CD4-positive, CD25-positive, alpha-beta regulatory T cell (primary cell): ENCODE measurements around the gene RHBDL3. TPM values are rescaled to one million over a fixed set of nuclear protein-coding genes. Genes with fewer than 3 reads are reported as not detected.
A peak's percentile ranks its signal among the peaks of the same experiment; 100 is the strongest.
"Not testable (repeated sequence)": the region's sequence is repeated elsewhere in the genome, so short reads cannot be mapped to it uniquely, and the experiment has no call there.

ENCODE experiments used
- ATAC-seq, 2 donors: fragments of 150-1000 bp; cut with Tn5 transposase; one replicate each; pipeline ENCODE4 v1.10.0; 2021; ENCODE audit warnings: low read depth in 2 of 2, moderate number of reproducible peaks in 2 of 2, moderate library complexity in 1 of 2
- DNase-seq, 3 donors: peaks; one replicate each; pipeline versions ENCODE4 v3.0.0 to v3.0.0-alpha.2; 2012 to 2022; ENCODE audit warnings: mixed read lengths in 1 of 3
- H3K27ac ChIP-seq: one replicate; pipeline ENCODE4 v1.7.0; 2013; ENCODE audit warnings: mild to moderate bottlenecking, low read length; ENCODE audit not compliant: insufficient read depth, poor library complexity, severe bottlenecking
- H3K27me3 ChIP-seq: one replicate; pipeline ENCODE4 v1.7.0; 2013; ENCODE audit warnings: low read length; ENCODE audit not compliant: control insufficient read depth, insufficient read depth
- H3K36me3 ChIP-seq: one replicate; pipeline ENCODE4 v1.7.0; 2013; ENCODE audit warnings: mild to moderate bottlenecking, low read length, moderate library complexity; ENCODE audit not compliant: control insufficient read depth, insufficient read depth
- H3K4me1 ChIP-seq: 2 replicates; pipeline ENCODE4 v1.7.0; 2013; ENCODE audit warnings: mild to moderate bottlenecking, low read length; ENCODE audit not compliant: insufficient read depth, control insufficient read depth, poor library complexity, severe bottlenecking
- H3K4me3 ChIP-seq: one replicate; pipeline ENCODE4 v1.7.0; 2013; ENCODE audit warnings: low read depth, mild to moderate bottlenecking, low read length, moderate library complexity
- H3K9me3 ChIP-seq, 2 experiments: 1 replicate in 1 of 2; 2 replicates in 1 of 2; pipeline ENCODE4 v1.7.0; 2013; ENCODE audit warnings: low read length in 2 of 2, mild to moderate bottlenecking in 1 of 2, moderate library complexity in 1 of 2; ENCODE audit not compliant: control insufficient read depth in 2 of 2
- H3K27ac Mint-ChIP-seq, 3 donors: one replicate each; pipeline ENCODE4 v1.8.0; 2020 to 2022; ENCODE audit warnings: mild to moderate bottlenecking in 3 of 3, mixed read lengths in 3 of 3, moderate library complexity in 2 of 3
- H3K27me3 Mint-ChIP-seq: one replicate; pipeline ENCODE4 v1.8.0; 2022; ENCODE audit warnings: mild to moderate bottlenecking, mixed read lengths
- H3K36me3 Mint-ChIP-seq: one replicate; pipeline ENCODE4 v1.8.0; 2020; ENCODE audit warnings: mixed read lengths
- H3K4me1 Mint-ChIP-seq, 4 donors: one replicate each; pipeline ENCODE4 v1.8.0; 2020 to 2022; ENCODE audit warnings: mixed read lengths in 4 of 4, mild to moderate bottlenecking in 1 of 4
- H3K4me3 Mint-ChIP-seq, 4 donors: one replicate each; pipeline ENCODE4 v1.8.0; 2020 to 2022; ENCODE audit warnings: mild to moderate bottlenecking in 4 of 4, mixed read lengths in 4 of 4, moderate library complexity in 3 of 4
- H3K9me3 Mint-ChIP-seq, 7 donors: one replicate each; pipeline ENCODE4 v1.8.0; 2020 to 2022; ENCODE audit warnings: mixed read lengths in 7 of 7, mild to moderate bottlenecking in 3 of 7, moderate library complexity in 2 of 7
- polyA plus RNA-seq, 4 donors: library from polyadenylated mRNA; unstranded; fragments of 300-500 nt; fragmentation: Illumina TruSeq; gene quantifications; one replicate each; pipeline ENCODE4 v1.2.3, GENCODE V29; 2021
- total RNA-seq: library from RNA; stranded (reverse); gene quantifications from one replicate; pipeline ENCODE4 v1.2.3, GENCODE V29; 2022

The RHBDL3 gene
- total and polyA plus RNA-seq, 5 donors from 2014 or later: not detected

- Mint-ChIP-seq H3K9me3 (peaks cover 0 to 3% (median 0%) of the 10 kb centered on the region in 7 donors), H3K36me3 (peaks cover 11% of the 10 kb centered on the region), H3K27me3 (peaks cover 4% of the 10 kb centered on the region), H3K4me1 (peaks cover 7 to 32% (median 15%) of the 10 kb centered on the region in 4 donors), H3K4me3 (peak overlapping the region in 1 of 4 donors; percentile 40), H3K27ac (no peak overlapping the region)
- H3K27me3 ChIP-seq: no peaks in the 10 kb centered on the region
- no peak overlapping the region for H3K27ac ChIP-seq
- no peak for ATAC-seq
- H3K36me3 ChIP-seq: no peaks in the 10 kb centered on the region
- no peak for DNase-seq
- H3K9me3 ChIP-seq: no peaks in the 10 kb centered on the region
- no peak overlapping the region for H3K4me3 ChIP-seq
- peaks cover 16% of the 10 kb centered on the region for H3K4me1 ChIP-seq
These were observed 80.4 kb downstream of the RHBDL3 start for GRCh38 chr17:32345951-32346600.

- H3K4me1 Mint-ChIP-seq: peaks cover 4 to 37% (median 13%) of the 10 kb centered on the region in 4 donors
- peak overlapping the region; percentile 54 to 99 (median 81) for H3K4me3 Mint-ChIP-seq
- DNase-seq (no peak), ATAC-seq (no peak)
- H3K27me3 Mint-ChIP-seq: peaks cover 4% of the 10 kb centered on the region
- peaks cover 0 to 3% (median 0%) of the 10 kb centered on the region in 7 donors for H3K9me3 Mint-ChIP-seq
- peaks cover 16% of the 10 kb centered on the region for H3K36me3 Mint-ChIP-seq
- Histone ChIP-seq H3K9me3 (no peaks in the 10 kb centered on the region), H3K36me3 (peaks cover 12% of the 10 kb centered on the region), H3K27ac (no peak overlapping the region), H3K4me3 (no peak overlapping the region), H3K4me1 (peaks cover 25% of the 10 kb centered on the region), H3K27me3 (no peaks in the 10 kb centered on the region)
- peak overlapping the region in 2 of 3 donors; percentile 65 to 99 for H3K27ac Mint-ChIP-seq
These were observed 82.8 kb downstream of the RHBDL3 start for GRCh38 chr17:32348483-32348800.

GRCh38 chr17:32349503-32349853 is 83.8 kb downstream of the RHBDL3 start:
- Mint-ChIP-seq H3K27me3 (peaks cover 4% of the 10 kb centered on the region), H3K4me3 (peak overlapping the region; percentile 92 to 99 (median 99)), H3K4me1 (peaks cover 4 to 43% (median 19%) of the 10 kb centered on the region in 4 donors), H3K27ac (peak overlapping the region; percentile 99 to 100 (median 100)), H3K9me3 (peaks cover 0 to 3% (median 0%) of the 10 kb centered on the region in 7 donors), H3K36me3 (peaks cover 21% of the 10 kb centered on the region)
- peaks cover 19% of the 10 kb centered on the region for H3K36me3 ChIP-seq
- no peaks in the 10 kb centered on the region for H3K9me3 ChIP-seq
- H3K27me3 ChIP-seq: no peaks in the 10 kb centered on the region
- peak overlapping the region; percentile 99 for H3K27ac ChIP-seq
- no peak for ATAC-seq
- peaks cover 34% of the 10 kb centered on the region for H3K4me1 ChIP-seq
- peak overlapping the region; percentile 99 for H3K4me3 ChIP-seq
- DNase-seq: no peak

- peak within 1 kb of the TSS; percentile 99 for H3K27ac ChIP-seq
- H3K4me3 ChIP-seq: peak within 1 kb of the TSS; percentile 99
- no peaks in the 10 kb centered on the region for H3K27me3 ChIP-seq
- H3K36me3 ChIP-seq: peaks cover 25% of the 10 kb centered on the region
- peak within 1 kb of the TSS; percentile 92 to 99 (median 99) for H3K4me3 Mint-ChIP-seq
- peak; percentile 92 to 98 (median 95) for DNase-seq
- H3K4me1 ChIP-seq: peaks cover 40% of the 10 kb centered on the region
- peak; percentile 99 to 100 for ATAC-seq
- peaks cover 4% of the 10 kb centered on the region for H3K27me3 Mint-ChIP-seq
- H3K27ac Mint-ChIP-seq: peak within 1 kb of the TSS; percentile 99 to 100 (median 100)
- H3K9me3 Mint-ChIP-seq: peaks cover 0 to 3% (median 0%) of the 10 kb centered on the region in 7 donors
- peaks cover 25% of the 10 kb centered on the region for H3K36me3 Mint-ChIP-seq
- no peaks in the 10 kb centered on the region for H3K9me3 ChIP-seq
- H3K4me1 Mint-ChIP-seq: peaks cover 7 to 49% (median 22%) of the 10 kb centered on the region in 4 donors
These were observed 84.4 kb downstream of the RHBDL3 start, which contains the start of gene ZNF207 for GRCh38 chr17:32349854-32350665. Gene ZNF207 (plus strand): TSS chr17:32350157. CDS start chr17:32350286, 129 bp downstream.

- H3K4me1 Mint-ChIP-seq: peaks cover 15 to 57% (median 29%) of the 10 kb centered on the region in 4 donors
- H3K27ac ChIP-seq: peak overlapping the region; percentile 99
- H3K27ac Mint-ChIP-seq: peak overlapping the region; percentile 99 to 100 (median 100)
- H3K4me1 ChIP-seq: peaks cover 47% of the 10 kb centered on the region
- H3K36me3 Mint-ChIP-seq: peaks cover 33% of the 10 kb centered on the region
- H3K27me3 Mint-ChIP-seq: peaks cover 4% of the 10 kb centered on the region
- H3K4me3 Mint-ChIP-seq: peak overlapping the region; percentile 92 to 99 (median 99)
- no peaks in the 10 kb centered on the region for H3K9me3 ChIP-seq
- H3K4me3 ChIP-seq: peak overlapping the region; percentile 99
- no peaks in the 10 kb centered on the region for H3K27me3 ChIP-seq
- ATAC-seq: peak in 1 of 2 donors; percentile 17
- H3K36me3 ChIP-seq: peaks cover 31% of the 10 kb centered on the region
- peak; percentile 55 to 78 (median 58) for DNase-seq
- H3K9me3 Mint-ChIP-seq: peaks cover 0 to 3% (median 0%) of the 10 kb centered on the region in 7 donors
These were observed 85.2 kb downstream of the RHBDL3 start for GRCh38 chr17:32350666-32351418.

GRCh38 chr17:32352734-32353133 is 87.1 kb downstream of the RHBDL3 start:
- Mint-ChIP-seq H3K4me1 (peaks cover 20 to 69% (median 39%) of the 10 kb centered on the region in 4 donors), H3K36me3 (peaks cover 37% of the 10 kb centered on the region), H3K4me3 (peak overlapping the region; percentile 92 to 99 (median 99))
- not testable (repeated sequence) for ATAC-seq, H3K9me3 Mint-ChIP-seq, H3K27me3 Mint-ChIP-seq, DNase-seq, H3K27ac Mint-ChIP-seq, H3K9me3 ChIP-seq, H3K27me3 ChIP-seq, H3K27ac ChIP-seq
- Histone ChIP-seq H3K36me3 (peaks cover 46% of the 10 kb centered on the region), H3K4me3 (peak overlapping the region; percentile 69), H3K4me1 (peaks cover 59% of the 10 kb centered on the region)

- peak overlapping the region; percentile 18 to 77 (median 59) for H3K27ac Mint-ChIP-seq
- H3K36me3 ChIP-seq: peaks cover 77% of the 10 kb centered on the region
- H3K4me3 ChIP-seq: peak overlapping the region; percentile 67
- H3K9me3 ChIP-seq: no peaks in the 10 kb centered on the region
- H3K4me1 ChIP-seq: peaks cover 57% of the 10 kb centered on the region
- no peak for ATAC-seq
- peaks cover 24 to 69% (median 44%) of the 10 kb centered on the region in 4 donors for H3K4me1 Mint-ChIP-seq
- H3K9me3 Mint-ChIP-seq: no peaks in the 10 kb centered on the region
- DNase-seq: no peak
- H3K27ac ChIP-seq: peak overlapping the region; percentile 15
- H3K4me3 Mint-ChIP-seq: peak overlapping the region; percentile 24 to 80 (median 72)
- H3K36me3 Mint-ChIP-seq: peaks cover 36% of the 10 kb centered on the region
- H3K27me3 Mint-ChIP-seq: no peaks in the 10 kb centered on the region
- H3K27me3 ChIP-seq: no peaks in the 10 kb centered on the region
These were observed 90.2 kb downstream of the RHBDL3 start for GRCh38 chr17:32355649-32356377.
